SK-N-SH (cell line): ENCODE data around the gene PHKB. TPM values are rescaled to one million over a fixed set of nuclear protein-coding genes. Genes with fewer than 3 reads are reported as not detected.

Experiments used
- CTCF ChIA-PET: fragments of 300-600, 350-600 bp; formaldehyde crosslinking; extraction: SDS; loops from one replicate; lab custom pipeline; 2021; lab: Yijun Ruan, JAX
- POLR2A ChIA-PET: fragments of 350-600 bp; sonication (Branson Sonifier 250); formaldehyde crosslinking; extraction: SDS; loops from one replicate; lab custom pipeline; 2020; ENCODE audit warnings: antibody characterized with exemption, inconsistent platforms; lab: Yijun Ruan, JAX
- DNase-seq: peaks from one replicate; pipeline ENCODE4 v3.0.0; 2012
- H2AFZ ChIP-seq: fragments of 200-600 bp; sonication (generic); 2 replicates; pipeline ENCODE4 v1.8.1; 2016; ENCODE audit warnings: antibody characterized with exemption, mild to moderate bottlenecking, low read depth
- H3F3A ChIP-seq: fragments of 200-600 bp; sonication (generic); replicated peaks from 2 replicates; pipeline ENCODE3; 2016; ENCODE audit warnings: antibody characterized with exemption, mild to moderate bottlenecking; ENCODE audit not compliant: insufficient read depth
- H3K27ac ChIP-seq, 2 experiments: fragments of 200-500 bp in 1 of 2; fragments of 200-600 bp in 1 of 2; sonication (Bioruptor generic) in 1 of 2; sonication (generic), shearing (Covaris generic) in 1 of 2; 2 replicates each; pipeline versions ENCODE4 v1.5.1 to v1.6.1; 2014 to 2016; ENCODE audit warnings: low read depth in 2 of 2, inconsistent platforms in 1 of 2, low read length in 1 of 2, mild to moderate bottlenecking in 1 of 2, mixed read lengths in 1 of 2
- H3K27me3 ChIP-seq: fragments of 200-600 bp; sonication (generic), shearing (Covaris generic); 2 replicates; pipeline ENCODE4 v1.6.1; 2016; ENCODE audit warnings: mixed run types; ENCODE audit not compliant: insufficient read depth
- H3K36me3 ChIP-seq, 2 experiments: fragments of 200-500 bp in 1 of 2; fragments of 200-600 bp in 1 of 2; sonication (Bioruptor generic) in 1 of 2; sonication (generic) in 1 of 2; replicated peaks in 1 of 2; 2 replicates each; pipeline versions ENCODE3 to v1.5.1; 2014 to 2016; ENCODE audit warnings: low read length in 1 of 2, mild to moderate bottlenecking in 1 of 2; ENCODE audit not compliant: insufficient read depth in 2 of 2, control insufficient read depth in 1 of 2
- H3K4me1 ChIP-seq, 2 experiments: fragments of 200-500 bp in 1 of 2; fragments of 200-600 bp in 1 of 2; sonication (Bioruptor generic) in 1 of 2; sonication (generic), shearing (Covaris generic) in 1 of 2; 2 replicates each; pipeline versions ENCODE4 v1.5.1 to v1.6.1; 2014 to 2016; ENCODE audit warnings: low read depth in 1 of 2, low read length in 1 of 2, mixed run types in 1 of 2; ENCODE audit not compliant: insufficient read depth in 2 of 2, control insufficient read depth in 1 of 2
- H3K4me2 ChIP-seq: fragments of 200-600 bp; sonication (generic), shearing (Covaris generic); 2 replicates; pipeline ENCODE4 v1.6.1; 2017; ENCODE audit warnings: mixed run types
- H3K4me3 ChIP-seq, 2 experiments: fragments of 200-500 bp in 1 of 2; fragments of 200-600 bp in 1 of 2; sonication (Bioruptor generic) in 1 of 2; sonication (generic), shearing (Covaris generic) in 1 of 2; 2 replicates each; pipeline versions ENCODE4 v1.5.1 to v1.8.1; 2014 to 2016; ENCODE audit warnings: low read depth in 2 of 2, inconsistent platforms in 1 of 2, low read length in 1 of 2, mild to moderate bottlenecking in 1 of 2, mixed read lengths in 1 of 2, moderate library complexity in 1 of 2
- H3K79me2 ChIP-seq: fragments of 200-600 bp; sonication (generic); 2 replicates; pipeline ENCODE4 v1.8.1; 2017; ENCODE audit warnings: mild to moderate bottlenecking; ENCODE audit not compliant: insufficient read depth
- H3K9ac ChIP-seq: fragments of 200-600 bp; sonication (generic); 2 replicates; pipeline ENCODE4 v1.6.1; 2017; ENCODE audit warnings: mixed run types
- H3K9me2 ChIP-seq: fragments of 200-600 bp; sonication (generic); 2 replicates; pipeline ENCODE4 v1.6.1; 2017; ENCODE audit warnings: mixed run types
- H3K9me3 ChIP-seq: fragments of 200-600 bp; sonication (generic); 2 replicates; pipeline ENCODE4 v1.6.1; 2017; ENCODE audit warnings: mixed run types, mild to moderate bottlenecking, moderate library complexity
- H4K20me1 ChIP-seq: fragments of 200-600 bp; sonication (generic); 2 replicates; pipeline ENCODE4 v1.6.1; 2017; ENCODE audit warnings: mild to moderate bottlenecking, mixed run types; ENCODE audit not compliant: insufficient read depth
- CTCF ChIP-seq: fragments of 200-600 bp; sonication (generic); IDR thresholded peaks from 2 replicates; pipeline ENCODE4 v1.6.1; 2017; ENCODE audit warnings: antibody characterized with exemption, mild to moderate bottlenecking, moderate library complexity
- ELF1 ChIP-seq: IDR thresholded peaks from 2 replicates; pipeline ENCODE4 v1.4.0; 2012
- EP300 ChIP-seq, 2 experiments: IDR thresholded peaks; 2 replicates each; pipeline versions ENCODE4 v1.4.0 to v1.6.1; 2012; ENCODE audit warnings: borderline replicate concordance in 1 of 2, low read depth in 1 of 2, low read length in 1 of 2
- EZH2phosphoT487 ChIP-seq: fragments of 200-600 bp; sonication (generic); IDR thresholded peaks from 2 replicates; pipeline ENCODE4 v1.6.1; 2017; ENCODE audit warnings: low read depth, mixed run types, mild to moderate bottlenecking, antibody characterized with exemption, moderate library complexity, borderline replicate concordance
- GABPA ChIP-seq: IDR thresholded peaks from 2 replicates; pipeline ENCODE4 v1.4.0; 2012; ENCODE audit warnings: low read depth, mild to moderate bottlenecking
- IRF3 ChIP-seq: fragments of 150-350 bp; IDR thresholded peaks from 2 replicates; pipeline ENCODE4 v1.6.1; 2016; ENCODE audit warnings: mild to moderate bottlenecking, low read depth, low read length
- MAX ChIP-seq: IDR thresholded peaks from 2 replicates; pipeline ENCODE4 v1.4.0; 2012; ENCODE audit warnings: low read depth
- MEF2A ChIP-seq: IDR thresholded peaks from 2 replicates; pipeline ENCODE4 v1.4.0; 2012; ENCODE audit warnings: low read depth, borderline replicate concordance
- NRF1 ChIP-seq: IDR thresholded peaks from 2 replicates; pipeline ENCODE4 v1.6.1; 2012; ENCODE audit warnings: low read depth, mild to moderate bottlenecking, low read length
- POLR2AphosphoS5 ChIP-seq: IDR thresholded peaks from 2 replicates; pipeline ENCODE4 v1.6.1; 2012; ENCODE audit warnings: low read depth, low read length
- RAD21 ChIP-seq: IDR thresholded peaks from 2 replicates; pipeline ENCODE4 v1.6.1; 2012; ENCODE audit warnings: mild to moderate bottlenecking, low read length
- RCOR1 ChIP-seq: fragments of 150-350 bp; IDR thresholded peaks from 2 replicates; pipeline ENCODE4 v1.6.1; 2017; ENCODE audit warnings: antibody characterized with exemption, low read length
- REST ChIP-seq: IDR thresholded peaks from 2 replicates; pipeline ENCODE4 v1.6.1; 2012; ENCODE audit warnings: mild to moderate bottlenecking, low read depth, low read length, moderate library complexity
- RXRA ChIP-seq: IDR thresholded peaks from 2 replicates; pipeline ENCODE4 v1.4.0; 2012; ENCODE audit warnings: low read depth, mild to moderate bottlenecking, borderline replicate concordance
- SMC3 ChIP-seq: IDR thresholded peaks from 2 replicates; pipeline ENCODE4 v1.6.1; 2012; ENCODE audit warnings: low read depth, low read length, improper control_type of control experiment
- TAF1 ChIP-seq: IDR thresholded peaks from 2 replicates; pipeline ENCODE4 v1.6.1; 2012; ENCODE audit warnings: low read depth, mild to moderate bottlenecking, low read length, moderate library complexity, borderline replicate concordance
- USF1 ChIP-seq: IDR thresholded peaks from 2 replicates; pipeline ENCODE4 v1.4.0; 2012; ENCODE audit warnings: low read depth, borderline replicate concordance
- USF2 ChIP-seq: fragments of 150-350 bp; IDR thresholded peaks from 2 replicates; pipeline ENCODE4 v1.6.1; 2017; ENCODE audit warnings: antibody characterized with exemption, low read length, low read depth, borderline replicate concordance
- YY1 ChIP-seq: IDR thresholded peaks from 2 replicates; pipeline ENCODE4 v1.4.0; 2012; ENCODE audit warnings: low read depth, mild to moderate bottlenecking
- ZBTB33 ChIP-seq: IDR thresholded peaks from 2 replicates; pipeline ENCODE4 v1.4.0; 2012; ENCODE audit warnings: low read depth, borderline replicate concordance
- WGBS: methylation state at CpG from one replicate; pipeline ENCODE4 v1.1.6; 2017; ENCODE audit warnings: low lambda C conversion rate; 5-methylcytosine and 5-hydroxymethylcytosine counted together
- polyA plus RNA-seq, 3 experiments: library from polyadenylated mRNA; depleted of rRNA; stranded (reverse); fragments of >200 nt; gene quantifications; 2 replicates each; pipeline ENCODE4 v1.2.3, GENCODE V29; 2012

The PHKB gene
- polyA plus RNA-seq, 1 of the 3 experiments (the other 2 are of a cell fraction): 20.8 TPM

- TF ChIP-seq MAX (no peak), USF1 (no peak), RCOR1 (no peak), MEF2A (no peak), ELF1 (no peak), USF2 (no peak)
Measured at GRCh38 chr16:47725188-47725695, 264.1 kb downstream of the PHKB start (continued).

- DNase-seq: no peak
- Histone ChIP-seq H3K79me2 (no peaks in the 10 kb centered on the region), H3K9me2 (no peaks in the 10 kb centered on the region), H4K20me1 (no peaks in the 10 kb centered on the region), H3F3A (peaks cover under 1% of the 10 kb centered on the region), H3K4me2 (no peak overlapping the region), H2AFZ (no peak overlapping the region), H3K9me3 (no peaks in the 10 kb centered on the region), H3K4me1 (0 out of 4 replicates have a peak, but pooled peaks cover 0 to 4% of the 10 kb centered on the region in 2 experiments), H3K9ac (no peak overlapping the region), H3K36me3 (no peaks in the 10 kb centered on the region), H3K4me3 (no peak overlapping the region), H3K27me3 (no peaks in the 10 kb centered on the region), H3K27ac (no peak overlapping the region)
- POLR2A ChIA-PET: no interaction called here
- CTCF ChIA-PET: no interaction called here
- 68% methylated on average over 8 of the region's 8 CpGs for WGBS
- TF ChIP-seq IRF3 (no peak), MEF2A (no peak), CTCF (no peak), GABPA (no peak), NRF1 (no peak), YY1 (no peak), POLR2AphosphoS5 (no peak), SMC3 (no peak), ZBTB33 (no peak), RXRA (no peak), EZH2phosphoT487 (no peak), TAF1 (no peak), REST (no peak), RAD21 (no peak), EP300 (IDR thresholded peaks at IDR 0.05; ENCODE audit: borderline replicate concordance in 1 of 2, low read depth in 1 of 2, low read length in 1 of 2) (no peak)
Measured at GRCh38 chr16:47726031-47726675, 265.0 kb downstream of the PHKB start.
